HT1080 (cell line): Measurements from ENCODE around the gene ZNF766. TPM values are rescaled to one million over a fixed set of nuclear protein-coding genes. Genes with fewer than 3 reads are reported as not detected.
"Not testable (repeated sequence)": the region's sequence is repeated elsewhere in the genome, so short reads cannot be mapped to it uniquely, and the experiment has no call there.

Experiments
- DNase-seq: peaks from one replicate; pipeline ENCODE4 v3.0.0-alpha.2; 2015; ENCODE audit warnings: low read depth
- total RNA-seq: library from RNA; depleted of rRNA; stranded (reverse); fragments of >200 nt; shearing (Covaris generic); gene quantifications from 2 replicates; pipeline ENCODE4 v1.2.3, GENCODE V29; 2014

ZNF766 gene
- total RNA-seq, 1 experiment from 2014 or later: 8.8 TPM

DNA sequence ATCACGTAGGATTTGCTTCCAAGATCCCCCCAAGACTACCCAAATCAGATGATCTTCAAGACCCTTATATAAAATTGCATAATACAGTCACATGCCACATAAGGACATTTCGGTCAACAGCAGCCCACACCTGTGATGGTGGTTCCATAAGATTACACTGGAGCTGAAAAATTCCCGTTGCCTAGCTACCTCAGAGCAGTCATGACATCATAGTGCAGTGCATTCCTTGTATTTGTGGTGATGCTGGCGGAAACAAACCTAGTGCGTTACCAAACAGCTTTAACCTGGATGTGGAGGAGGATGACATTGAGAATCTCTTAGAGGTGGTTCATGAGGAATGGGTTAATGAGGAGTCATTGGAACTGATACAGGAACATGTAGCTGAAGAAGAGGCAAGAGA, 4.8 kb downstream of the ZNF766 start:
- DNase-seq: no peak

DNA sequence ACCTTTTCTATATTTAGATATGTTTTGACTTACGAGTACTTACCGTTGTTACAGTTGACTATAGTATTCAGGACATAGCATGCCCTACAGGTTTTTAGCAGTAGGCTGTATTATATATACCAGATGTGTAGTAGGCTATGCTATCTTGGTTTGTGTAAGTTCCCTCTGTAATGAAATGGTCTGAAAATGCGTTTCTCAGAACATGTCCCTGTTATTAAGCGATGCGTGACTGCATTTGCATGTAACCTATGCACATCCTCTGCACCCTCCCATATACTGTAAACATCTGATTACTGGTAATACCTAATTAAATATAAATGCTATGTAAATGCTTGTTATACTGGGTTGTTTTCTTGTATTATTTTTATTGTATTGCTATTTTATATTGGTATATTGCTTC, 6.6 kb downstream of the ZNF766 start:
- DNase-seq: no peak

GRCh38 chr19:52277471-52277870, 8.1 kb downstream of the ZNF766 start:
- no peak for DNase-seq

DNA sequence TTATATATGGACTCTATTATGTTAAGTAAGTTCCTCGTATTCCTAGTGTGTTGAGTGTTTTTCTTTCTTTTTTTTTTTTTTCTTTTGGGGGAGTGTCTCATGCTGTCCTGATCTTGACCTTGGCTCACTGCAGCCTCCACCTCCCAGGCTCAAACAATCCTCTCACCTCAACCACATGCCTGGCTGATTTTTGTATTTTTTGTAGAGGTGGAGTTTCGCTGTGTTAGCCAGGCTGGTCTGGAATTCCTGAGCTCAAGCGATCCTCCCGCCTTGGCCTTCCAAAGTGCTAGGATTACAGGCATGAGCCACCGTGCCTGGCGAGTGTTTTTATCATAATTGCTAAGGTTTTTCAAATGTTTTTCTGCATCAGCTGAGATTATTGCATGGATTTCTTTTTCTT, 16.9 kb downstream of the ZNF766 start:
- no peak for DNase-seq

DNA sequence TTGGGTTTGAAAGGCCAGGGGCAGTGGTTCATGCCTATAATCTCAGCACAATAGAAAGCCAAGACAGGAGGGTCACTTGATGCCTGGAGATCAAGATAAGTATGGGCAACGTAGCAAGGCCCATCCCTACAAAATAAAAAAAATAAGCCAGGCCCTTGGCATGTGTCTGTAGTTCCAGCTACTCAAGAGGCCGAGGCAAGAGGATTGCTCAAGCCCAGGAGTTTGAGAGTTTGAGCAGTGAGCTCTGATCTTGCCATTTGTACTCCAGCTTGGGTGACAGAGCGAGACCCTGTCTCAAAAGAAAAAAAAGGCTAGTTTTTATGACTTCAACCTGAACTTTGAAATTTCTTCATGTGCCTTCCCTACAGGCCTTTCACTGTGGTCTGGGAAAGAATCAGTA, 22.4 kb downstream of the ZNF766 start:
- DNase-seq: no peak

DNA sequence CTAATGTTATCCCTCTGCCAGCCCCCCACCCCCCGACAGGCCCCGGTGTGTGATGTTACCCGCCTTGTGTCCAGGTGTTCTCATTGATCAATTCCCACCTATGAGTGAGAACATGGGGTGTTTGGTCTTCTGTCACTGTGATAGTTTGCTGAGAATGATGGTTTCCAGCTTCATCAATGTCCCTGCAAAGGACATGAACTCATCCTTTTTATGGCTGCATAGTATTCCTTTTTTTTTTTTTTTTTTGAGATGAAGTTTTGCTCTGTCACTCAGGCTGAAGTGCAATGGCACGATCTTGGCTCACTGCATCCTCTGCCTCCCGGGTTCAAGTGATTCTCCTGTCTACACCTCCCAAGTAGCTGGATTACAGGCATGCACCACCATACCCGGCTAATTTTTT, 23.6 kb downstream of the ZNF766 start:
- DNase-seq: not testable (repeated sequence)

- DNase-seq: no peak
Measured at GRCh38 chr19:52296400-52296772, 27.0 kb downstream of the ZNF766 start.

DNA sequence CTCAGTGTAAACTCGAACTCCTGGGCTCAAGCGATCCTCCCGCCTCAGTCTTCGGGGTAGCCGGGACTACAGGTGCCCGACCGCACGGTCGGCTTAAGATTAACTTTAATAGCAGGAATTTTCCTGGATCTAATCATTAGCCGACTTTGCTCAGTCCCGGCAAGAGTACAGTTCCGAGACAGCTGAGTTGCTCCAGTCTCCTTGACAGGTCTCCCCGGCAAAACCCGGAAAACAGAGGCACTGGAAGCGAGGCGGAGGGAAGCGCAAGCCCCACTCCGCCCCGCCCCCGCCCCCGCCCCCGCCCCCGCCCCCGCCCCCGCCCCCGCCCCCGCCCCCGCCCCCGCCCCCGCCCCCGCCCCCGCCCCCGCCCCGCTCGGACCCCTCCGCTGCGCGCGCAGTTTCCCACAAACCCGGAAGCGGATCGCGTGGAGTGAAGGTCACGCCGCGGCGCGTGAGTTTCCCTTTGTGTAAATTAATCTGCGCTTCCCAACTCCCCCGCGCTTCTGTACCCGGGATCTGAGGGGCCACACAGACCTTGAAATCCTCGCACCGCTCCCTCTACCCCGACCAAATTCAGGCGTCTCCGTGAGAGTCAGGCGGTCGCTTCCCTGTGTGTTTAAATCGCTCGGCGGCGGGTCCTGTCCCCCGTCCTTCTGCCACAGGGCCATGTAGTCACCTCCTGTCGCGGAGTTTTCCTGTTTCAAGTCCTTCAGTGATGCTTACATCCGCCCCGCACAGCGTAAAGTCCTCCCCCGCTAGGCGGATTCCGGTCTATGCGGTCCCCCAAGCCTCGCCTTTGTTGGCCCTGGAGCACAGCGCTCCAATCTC, 27.6 kb downstream of the ZNF766 start, which contains the start of gene ZNF480:
Gene ZNF480, plus strand, starts transcription at position 397 of the 828 bp plus-strand sequence. CDS start 3,244 bp downstream, outside the sequence.
- DNase-seq: peak; percentile 38

- no peak for DNase-seq
Measured at GRCh38 chr19:52297601-52298364, 28.4 kb downstream of the ZNF766 start.

- DNase-seq: peak; percentile 2
Measured at GRCh38 chr19:52307275-52307674, 37.9 kb downstream of the ZNF766 start.

DNA sequence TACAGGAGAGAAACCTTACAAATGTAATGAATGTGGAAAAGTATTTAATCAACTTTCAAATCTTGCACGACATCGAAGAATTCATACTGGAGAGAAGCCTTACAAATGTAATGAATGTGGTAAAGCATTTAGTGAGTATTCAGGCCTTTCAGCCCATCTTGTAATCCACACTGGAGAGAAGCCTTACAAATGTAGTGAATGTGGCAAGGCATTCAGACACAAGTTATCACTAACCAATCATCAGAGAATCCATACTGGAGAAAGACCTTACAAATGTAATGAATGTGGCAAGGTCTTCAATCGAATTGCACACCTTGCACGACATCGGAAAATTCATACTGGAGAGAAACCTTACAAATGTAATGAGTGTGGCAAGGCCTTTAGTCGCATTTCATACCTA, 53.0 kb downstream of the ZNF766 start:
- no peak for DNase-seq

- no peak for DNase-seq
Measured at GRCh38 chr19:52331757-52332156, 62.4 kb downstream of the ZNF766 start.

DNA sequence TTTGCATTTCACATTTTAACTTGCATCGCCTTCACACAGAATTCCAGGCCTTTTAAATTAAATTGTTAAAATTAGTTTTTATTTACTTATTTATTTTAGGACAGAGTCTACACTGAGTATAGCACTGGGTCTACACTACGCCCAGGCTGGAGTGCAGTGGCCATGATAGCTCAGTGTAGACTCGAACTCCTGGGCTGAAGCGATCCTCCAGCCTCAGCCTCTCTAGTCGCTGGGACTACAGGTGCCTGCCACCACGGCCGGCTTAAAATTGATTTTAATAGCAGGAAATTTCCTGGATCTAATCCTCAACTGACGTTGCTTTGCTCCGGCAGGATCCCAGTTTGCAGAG, 66.4 kb downstream of the ZNF766 start:
- no peak for DNase-seq

DNA sequence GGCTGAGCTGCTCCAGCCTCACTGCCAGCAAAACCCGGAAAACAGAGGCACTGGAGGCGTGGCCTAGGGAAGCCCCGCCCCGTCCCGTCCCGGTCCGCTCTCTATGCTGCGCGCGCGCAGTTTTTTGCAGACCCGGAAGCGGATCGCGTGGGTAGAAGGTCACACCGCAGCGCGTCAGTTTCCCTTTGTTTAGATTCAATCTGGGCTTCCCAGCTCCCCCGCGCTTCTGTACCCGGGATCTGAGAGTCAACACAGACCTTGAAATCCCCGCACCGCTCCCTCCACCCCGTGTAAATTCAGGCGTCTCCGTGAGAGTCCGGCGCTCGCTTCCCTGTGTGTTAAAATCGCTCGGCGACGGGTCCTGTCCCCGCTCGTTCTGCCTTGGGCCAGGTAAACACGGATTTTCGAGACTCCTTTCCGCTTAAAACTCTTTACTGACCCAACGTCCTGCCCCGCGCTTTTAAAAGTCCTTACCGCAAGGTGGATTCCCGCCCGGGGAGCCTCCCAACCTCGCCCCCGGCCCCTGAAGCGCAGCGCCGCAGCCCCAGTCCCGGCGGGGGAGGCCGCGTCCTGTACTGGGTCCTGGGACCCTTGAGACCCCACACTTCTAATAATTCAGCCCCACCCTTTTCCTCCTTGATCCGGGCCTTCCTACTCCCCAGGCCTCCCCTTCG, 66.9 kb downstream of the ZNF766 start, which contains the start of gene ZNF610:
Gene ZNF610, plus strand, starts transcription at position 127 of the 674 bp plus-strand sequence. CDS start 12,930 bp downstream, outside the sequence.
- DNase-seq: no peak

GRCh38 chr19:52336791-52337381, 67.5 kb downstream of the ZNF766 start:
- no peak for DNase-seq

DNA sequence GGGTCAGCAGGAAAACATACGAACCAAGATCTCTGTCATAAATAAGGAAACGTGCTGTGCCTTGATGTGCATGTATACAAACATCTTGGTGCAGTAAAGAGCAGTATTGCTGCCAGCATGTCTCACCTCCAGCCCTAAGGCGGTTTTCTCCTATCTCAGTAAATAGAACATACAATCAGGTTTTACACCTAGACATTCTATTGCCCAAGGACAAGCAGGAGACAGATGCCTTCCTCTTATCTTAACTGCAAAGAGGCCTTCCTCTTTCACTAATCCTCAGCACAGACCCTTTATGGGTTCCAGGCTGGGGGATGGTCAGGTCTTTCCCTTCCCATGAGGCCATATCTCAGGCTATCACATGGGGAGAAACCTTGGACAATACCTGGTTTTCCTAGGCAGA, 69.6 kb downstream of the ZNF766 start:
- not testable (repeated sequence) for DNase-seq

GRCh38 chr19:52343548-52343947, 74.2 kb downstream of the ZNF766 start:
- DNase-seq: peak; percentile 25

DNA sequence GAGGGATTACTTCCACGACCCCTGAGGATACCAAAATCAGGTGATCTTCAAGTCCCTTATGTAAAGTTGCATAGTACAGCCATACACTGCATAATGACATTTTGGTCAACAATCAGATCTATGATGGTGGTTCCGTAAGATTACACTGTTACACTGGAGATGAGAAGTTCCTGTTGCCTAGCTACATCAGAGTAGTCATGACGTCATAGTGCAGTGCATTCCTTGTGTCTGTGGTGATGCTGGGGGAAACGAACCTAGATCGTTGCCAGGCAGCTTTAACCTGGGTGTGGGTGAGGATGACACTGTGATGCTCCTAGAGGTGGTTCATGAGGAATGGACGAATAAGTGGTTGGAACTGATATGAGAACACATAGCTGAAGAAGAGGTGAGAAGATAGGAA, 75.8 kb downstream of the ZNF766 start:
- DNase-seq: no peak
